ENCODE data around the gene ZNF280D. TPM values are rescaled to one million over a fixed set of nuclear protein-coding genes. Genes with fewer than 3 reads are reported as not detected.

The ZNF280D gene
- total RNA-seq, 1 experiment from 2014 or later: 28.7 TPM

DNA sequence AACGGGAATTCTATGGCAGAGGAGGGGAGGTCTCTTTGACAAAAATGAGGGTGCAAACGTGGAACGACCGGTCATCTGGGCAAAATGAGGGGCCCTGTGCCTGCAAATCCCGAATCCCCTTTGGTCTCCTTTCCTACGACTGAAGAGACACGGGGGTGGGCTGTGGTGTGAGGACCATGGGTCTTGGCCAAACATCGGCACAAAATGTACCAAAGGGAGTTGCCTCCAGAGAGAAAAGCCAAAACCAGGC lies 498 bp downstream of the ZNF280D start:
- intact Hi-C loops (cut with micrococcal nuclease; ENCODE audit: unreplicated experiment): loop anchor here (1.0 to 10.0 kb wide), 3 partner anchors 40 to 238 kb away; no protein-coding TSS in a partner anchor
- CTCF ChIA-PET: no interaction called here
- POLR2A ChIA-PET: interaction anchor here (0.6 to 0.7 kb wide), 2 partner anchors 66 to 268 kb away, joined by 3 read pairs; partner anchors contain the start of gene MNS1

DNA sequence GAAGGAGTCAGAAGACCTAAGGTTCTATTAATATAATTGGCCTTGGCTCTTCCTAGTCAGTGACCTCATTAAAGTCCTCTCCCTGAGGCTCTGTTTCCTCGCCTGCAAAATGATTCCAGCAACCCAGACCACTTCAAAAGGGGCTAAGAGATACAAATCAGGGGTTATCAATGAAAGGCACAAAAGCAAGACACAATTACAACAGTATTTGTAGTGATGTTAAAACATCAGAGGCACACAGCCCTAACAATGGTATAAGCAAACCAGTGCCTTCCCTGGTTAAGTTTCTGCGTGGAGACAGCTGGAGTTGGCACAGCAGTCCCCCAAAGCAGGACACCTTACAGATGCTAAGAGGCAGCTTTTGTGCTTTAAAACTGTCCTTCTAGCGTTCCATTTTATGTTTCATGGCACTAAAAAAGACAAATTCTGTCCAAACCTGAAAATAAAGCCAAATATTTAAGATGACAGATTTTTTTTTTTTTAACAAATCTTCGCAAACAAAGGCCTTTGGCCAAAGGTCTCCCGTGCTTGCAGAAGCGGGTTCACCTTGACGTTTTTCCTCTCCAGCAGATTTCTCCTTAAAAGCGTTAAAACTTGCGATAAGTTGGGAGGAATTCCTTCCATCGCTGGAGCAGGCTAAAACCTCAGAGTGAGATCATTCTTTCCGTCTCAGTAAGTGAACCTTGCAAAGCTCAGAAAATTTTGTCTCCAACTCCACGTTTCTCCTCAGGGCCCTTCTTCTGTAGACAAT lies 999 bp downstream of the ZNF280D start:
- Mint-ChIP-seq H3K4me3 (ENCODE audit: unreplicated experiment) (peak overlapping the region; percentile 100), H3K4me1 (ENCODE audit: low read depth, unreplicated experiment) (no peaks in the 10 kb centered on the region)
- peak in 1 of 2 experiments; percentile 11 for DNase-seq

More for the DNA sequence above, 498 bp downstream of the ZNF280D start:
- no peaks in the 10 kb centered on the region for H3K27me3 Mint-ChIP-seq (ENCODE audit: insufficient read depth, unreplicated experiment)
- DNase-seq: no peak
- H3K9me3 Mint-ChIP-seq (ENCODE audit: unreplicated experiment): peaks cover 19% of the 10 kb centered on the region
- H3K4me1 ChIP-seq: peaks cover 15% of the 10 kb centered on the region
- no TSS peak for BruUV-seq (replicated peaks)
- H3K4me3 Mint-ChIP-seq (ENCODE audit: unreplicated experiment): peak overlapping the region; percentile 100
- H3K9me3 ChIP-seq: no peaks in the 10 kb centered on the region
- TF ChIP-seq, protein P1, sequence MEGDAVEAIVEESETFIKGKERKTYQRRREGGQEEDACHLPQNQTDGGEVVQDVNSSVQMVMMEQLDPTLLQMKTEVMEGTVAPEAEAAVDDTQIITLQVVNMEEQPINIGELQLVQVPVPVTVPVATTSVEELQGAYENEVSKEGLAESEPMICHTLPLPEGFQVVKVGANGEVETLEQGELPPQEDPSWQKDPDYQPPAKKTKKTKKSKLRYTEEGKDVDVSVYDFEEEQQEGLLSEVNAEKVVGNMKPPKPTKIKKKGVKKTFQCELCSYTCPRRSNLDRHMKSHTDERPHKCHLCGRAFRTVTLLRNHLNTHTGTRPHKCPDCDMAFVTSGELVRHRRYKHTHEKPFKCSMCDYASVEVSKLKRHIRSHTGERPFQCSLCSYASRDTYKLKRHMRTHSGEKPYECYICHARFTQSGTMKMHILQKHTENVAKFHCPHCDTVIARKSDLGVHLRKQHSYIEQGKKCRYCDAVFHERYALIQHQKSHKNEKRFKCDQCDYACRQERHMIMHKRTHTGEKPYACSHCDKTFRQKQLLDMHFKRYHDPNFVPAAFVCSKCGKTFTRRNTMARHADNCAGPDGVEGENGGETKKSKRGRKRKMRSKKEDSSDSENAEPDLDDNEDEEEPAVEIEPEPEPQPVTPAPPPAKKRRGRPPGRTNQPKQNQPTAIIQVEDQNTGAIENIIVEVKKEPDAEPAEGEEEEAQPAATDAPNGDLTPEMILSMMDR (IDR thresholded peaks at IDR 0.05; ENCODE audit: insufficient read depth in 1 of 2, low read depth in 1 of 2, low read length in 1 of 2, severe bottlenecking in 1 of 2, unreplicated experiment in 1 of 2): no peak
- no peaks in the 10 kb centered on the region for H3K36me3 Mint-ChIP-seq (ENCODE audit: insufficient read depth, unreplicated experiment)
- peak overlapping the region; percentile 76 for H3K4me3 ChIP-seq (ENCODE audit: low read depth, low read length)
- no peaks in the 10 kb centered on the region for H3K27me3 ChIP-seq (replicated peaks; ENCODE audit: control insufficient read depth, insufficient read depth, low read length)
- H3K36me3 ChIP-seq (ENCODE audit: control insufficient read depth, insufficient read depth, low read length): no peaks in the 10 kb centered on the region; the same call in 1 of the 2 replicates
- H3K4me1 Mint-ChIP-seq (ENCODE audit: low read depth, unreplicated experiment): no peaks in the 10 kb centered on the region
- peak overlapping the region; percentile 99 for H3K27ac Mint-ChIP-seq (ENCODE audit: unreplicated experiment)

DNA sequence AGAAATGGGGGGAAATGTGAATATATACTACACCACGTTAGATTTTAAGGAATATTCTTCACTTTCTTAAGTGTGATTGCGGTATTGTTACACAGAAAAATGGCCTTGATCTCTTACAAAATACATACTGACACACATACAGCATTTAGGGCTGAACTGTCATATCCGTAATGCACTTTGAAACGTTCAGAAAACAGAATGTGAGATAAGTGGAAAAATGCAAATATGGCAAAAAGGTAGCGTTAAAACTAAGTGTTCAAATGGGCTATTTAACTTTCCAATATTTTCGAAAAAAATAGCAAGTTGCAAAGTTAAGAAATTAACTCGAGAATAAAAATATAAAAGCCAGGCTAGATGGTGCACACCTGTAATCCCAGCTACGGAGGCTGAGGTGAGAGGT lies 1.8 kb downstream of the ZNF280D start:
- ChIA-PET POLR2A (no interaction called here), CTCF (no interaction called here)
- peak overlapping the region; percentile 100 for H3K4me3 Mint-ChIP-seq (ENCODE audit: unreplicated experiment)
- TF ChIP-seq, protein P1 (IDR thresholded peaks at IDR 0.05; ENCODE audit: insufficient read depth in 1 of 2, low read depth in 1 of 2, low read length in 1 of 2, severe bottlenecking in 1 of 2, unreplicated experiment in 1 of 2): no peak
- no peaks in the 10 kb centered on the region for H3K9me3 ChIP-seq
- no peaks in the 10 kb centered on the region for H3K36me3 Mint-ChIP-seq (ENCODE audit: insufficient read depth, unreplicated experiment)
- H3K36me3 ChIP-seq (ENCODE audit: control insufficient read depth, insufficient read depth, low read length): no peaks in the 10 kb centered on the region; the same call in 1 of the 2 replicates
- peaks cover 10% of the 10 kb centered on the region; the same call in 1 of the 2 replicates for H3K4me1 ChIP-seq
- no peaks in the 10 kb centered on the region for H3K4me1 Mint-ChIP-seq (ENCODE audit: low read depth, unreplicated experiment)
- H3K4me3 ChIP-seq (ENCODE audit: low read depth, low read length): no peak overlapping the region
- no peaks in the 10 kb centered on the region for H3K27me3 ChIP-seq (replicated peaks; ENCODE audit: control insufficient read depth, insufficient read depth, low read length)
- no peaks in the 10 kb centered on the region for H3K27me3 Mint-ChIP-seq (ENCODE audit: insufficient read depth, unreplicated experiment)
- no peak overlapping the region for H3K27ac Mint-ChIP-seq (ENCODE audit: unreplicated experiment)
- intact Hi-C loops (cut with micrococcal nuclease; ENCODE audit: unreplicated experiment): loop anchor here (10.0 kb wide), 1 partner anchor 237 kb away; no protein-coding TSS in a partner anchor
- peaks cover 19% of the 10 kb centered on the region for H3K9me3 Mint-ChIP-seq (ENCODE audit: unreplicated experiment)
- DNase-seq: no peak
- BruUV-seq (replicated peaks): no TSS peak

More for the DNA sequence above, 999 bp downstream of the ZNF280D start:
- peaks cover 19% of the 10 kb centered on the region for H3K9me3 Mint-ChIP-seq (ENCODE audit: unreplicated experiment)
- intact Hi-C loops (cut with micrococcal nuclease; ENCODE audit: unreplicated experiment): loop anchor here (10.0 kb wide), 1 partner anchor 238 kb away; no protein-coding TSS in a partner anchor
- Histone ChIP-seq H3K9me3 (no peaks in the 10 kb centered on the region), H3K4me3 (ENCODE audit: low read depth, low read length) (peak overlapping the region; percentile 76), H3K4me1 (peaks cover 10% of the 10 kb centered on the region), H3K36me3 (ENCODE audit: control insufficient read depth, insufficient read depth, low read length) (no peaks in the 10 kb centered on the region; the same call in 1 of the 2 replicates), H3K27me3 (replicated peaks; ENCODE audit: control insufficient read depth, insufficient read depth, low read length) (no peaks in the 10 kb centered on the region)
- TF ChIP-seq, protein P1 (IDR thresholded peaks at IDR 0.05; ENCODE audit: insufficient read depth in 1 of 2, low read depth in 1 of 2, low read length in 1 of 2, severe bottlenecking in 1 of 2, unreplicated experiment in 1 of 2): no peak
- ChIA-PET CTCF (no interaction called here), POLR2A (interaction anchor here (0.6 to 0.7 kb wide), 2 partner anchors 65 to 268 kb away, joined by 3 read pairs; partner anchors contain the start of gene MNS1)
- peak overlapping the region; percentile 99 for H3K27ac Mint-ChIP-seq (ENCODE audit: unreplicated experiment)
- no peaks in the 10 kb centered on the region for H3K27me3 Mint-ChIP-seq (ENCODE audit: insufficient read depth, unreplicated experiment)
- BruUV-seq (replicated peaks): TSS peak; percentile 44
- no peaks in the 10 kb centered on the region for H3K36me3 Mint-ChIP-seq (ENCODE audit: insufficient read depth, unreplicated experiment)

All from Caco-2 (cell line).